ENCODE data around the gene URB2.

DNA sequence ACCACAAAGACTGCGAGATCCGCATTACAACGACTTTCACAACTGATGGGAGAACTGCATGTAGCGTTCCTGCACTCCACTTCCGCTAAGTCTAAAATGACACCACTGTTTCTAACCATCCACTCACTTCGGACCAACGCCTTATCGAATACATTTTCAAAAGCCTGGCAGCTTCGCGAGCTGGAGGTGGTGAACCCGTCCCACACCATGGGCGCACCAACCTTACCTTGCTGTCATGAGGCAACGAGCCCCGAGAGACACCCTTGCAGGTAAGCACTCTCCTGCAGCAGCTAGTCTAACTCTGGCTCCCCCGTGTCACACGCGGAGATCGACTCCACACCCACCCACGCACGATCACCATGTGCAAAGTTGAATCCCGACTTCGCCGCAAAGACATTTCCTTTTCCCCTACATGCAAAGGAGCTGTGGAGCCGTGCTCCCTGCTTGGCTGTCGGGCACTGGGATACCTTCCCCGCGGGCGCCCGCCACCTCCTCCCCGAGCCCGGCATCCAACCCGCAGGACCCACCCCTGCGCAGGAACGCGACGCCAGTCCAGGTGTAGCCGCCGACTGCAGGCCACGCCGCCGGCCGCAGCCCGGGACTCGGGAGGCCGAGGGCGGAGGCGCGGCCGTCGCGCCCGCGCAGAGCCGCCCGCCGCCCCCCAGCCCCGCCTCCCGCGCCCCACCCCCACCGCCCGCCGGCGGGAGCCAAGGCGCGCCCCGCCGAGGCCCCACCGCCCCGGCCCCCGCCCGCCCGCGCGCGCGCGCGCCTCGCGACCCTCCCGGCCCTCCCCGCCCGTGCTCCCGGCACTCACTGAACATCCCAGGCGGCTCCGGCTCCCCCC is 754 bp upstream of the URB2 start:
- TF ChIP-seq, protein P1, sequence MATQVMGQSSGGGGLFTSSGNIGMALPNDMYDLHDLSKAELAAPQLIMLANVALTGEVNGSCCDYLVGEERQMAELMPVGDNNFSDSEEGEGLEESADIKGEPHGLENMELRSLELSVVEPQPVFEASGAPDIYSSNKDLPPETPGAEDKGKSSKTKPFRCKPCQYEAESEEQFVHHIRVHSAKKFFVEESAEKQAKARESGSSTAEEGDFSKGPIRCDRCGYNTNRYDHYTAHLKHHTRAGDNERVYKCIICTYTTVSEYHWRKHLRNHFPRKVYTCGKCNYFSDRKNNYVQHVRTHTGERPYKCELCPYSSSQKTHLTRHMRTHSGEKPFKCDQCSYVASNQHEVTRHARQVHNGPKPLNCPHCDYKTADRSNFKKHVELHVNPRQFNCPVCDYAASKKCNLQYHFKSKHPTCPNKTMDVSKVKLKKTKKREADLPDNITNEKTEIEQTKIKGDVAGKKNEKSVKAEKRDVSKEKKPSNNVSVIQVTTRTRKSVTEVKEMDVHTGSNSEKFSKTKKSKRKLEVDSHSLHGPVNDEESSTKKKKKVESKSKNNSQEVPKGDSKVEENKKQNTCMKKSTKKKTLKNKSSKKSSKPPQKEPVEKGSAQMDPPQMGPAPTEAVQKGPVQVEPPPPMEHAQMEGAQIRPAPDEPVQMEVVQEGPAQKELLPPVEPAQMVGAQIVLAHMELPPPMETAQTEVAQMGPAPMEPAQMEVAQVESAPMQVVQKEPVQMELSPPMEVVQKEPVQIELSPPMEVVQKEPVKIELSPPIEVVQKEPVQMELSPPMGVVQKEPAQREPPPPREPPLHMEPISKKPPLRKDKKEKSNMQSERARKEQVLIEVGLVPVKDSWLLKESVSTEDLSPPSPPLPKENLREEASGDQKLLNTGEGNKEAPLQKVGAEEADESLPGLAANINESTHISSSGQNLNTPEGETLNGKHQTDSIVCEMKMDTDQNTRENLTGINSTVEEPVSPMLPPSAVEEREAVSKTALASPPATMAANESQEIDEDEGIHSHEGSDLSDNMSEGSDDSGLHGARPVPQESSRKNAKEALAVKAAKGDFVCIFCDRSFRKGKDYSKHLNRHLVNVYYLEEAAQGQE (IDR thresholded peaks at IDR 0.05; ENCODE audit: insufficient read depth in 1 of 2, low read depth in 2 of 2, low read length in 1 of 2), result no peak
- TF ChIP-seq, protein P2, sequence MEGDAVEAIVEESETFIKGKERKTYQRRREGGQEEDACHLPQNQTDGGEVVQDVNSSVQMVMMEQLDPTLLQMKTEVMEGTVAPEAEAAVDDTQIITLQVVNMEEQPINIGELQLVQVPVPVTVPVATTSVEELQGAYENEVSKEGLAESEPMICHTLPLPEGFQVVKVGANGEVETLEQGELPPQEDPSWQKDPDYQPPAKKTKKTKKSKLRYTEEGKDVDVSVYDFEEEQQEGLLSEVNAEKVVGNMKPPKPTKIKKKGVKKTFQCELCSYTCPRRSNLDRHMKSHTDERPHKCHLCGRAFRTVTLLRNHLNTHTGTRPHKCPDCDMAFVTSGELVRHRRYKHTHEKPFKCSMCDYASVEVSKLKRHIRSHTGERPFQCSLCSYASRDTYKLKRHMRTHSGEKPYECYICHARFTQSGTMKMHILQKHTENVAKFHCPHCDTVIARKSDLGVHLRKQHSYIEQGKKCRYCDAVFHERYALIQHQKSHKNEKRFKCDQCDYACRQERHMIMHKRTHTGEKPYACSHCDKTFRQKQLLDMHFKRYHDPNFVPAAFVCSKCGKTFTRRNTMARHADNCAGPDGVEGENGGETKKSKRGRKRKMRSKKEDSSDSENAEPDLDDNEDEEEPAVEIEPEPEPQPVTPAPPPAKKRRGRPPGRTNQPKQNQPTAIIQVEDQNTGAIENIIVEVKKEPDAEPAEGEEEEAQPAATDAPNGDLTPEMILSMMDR (IDR thresholded peaks at IDR 0.05), result no peak
- TF ChIP-seq SIN3A (IDR thresholded peaks at IDR 0.05; ENCODE audit: borderline replicate concordance, insufficient read depth, low read depth, low read length) (peak; percentile 57; the same call in 1 of the 2 replicates), POLR2AphosphoS5 (IDR thresholded peaks at IDR 0.05; ENCODE audit: low read depth, low read length) (no peak), TCF7L2 (IDR thresholded peaks at IDR 0.05; ENCODE audit: low read depth, low read length) (no peak)

All from Panc1 (cell line).